IMR-90 (cell line): ENCODE data around the gene COL19A1.

Experiments
- CTCF ChIP-seq: conservative IDR thresholded peaks from 2 replicates; pipeline ENCODE4 v1.5.1; 2012; ENCODE audit warnings: mild to moderate bottlenecking, low read depth, low read length, improper control_type of control experiment
- ELK1 ChIP-seq: fragments of 150-350 bp; IDR thresholded peaks from 2 replicates; pipeline ENCODE4 v1.6.1; 2016; ENCODE audit warnings: low read depth, mild to moderate bottlenecking, low read length, moderate library complexity, borderline replicate concordance
- POLR2A ChIP-seq: IDR thresholded peaks from 2 replicates; pipeline ENCODE4 v1.6.1; 2012; ENCODE audit warnings: mild to moderate bottlenecking, low read depth, low read length
- RAD21 ChIP-seq: IDR thresholded peaks from 2 replicates; pipeline ENCODE4 v1.6.1; 2012; ENCODE audit warnings: low read length, improper control_type of control experiment

- no peak for TF ChIP-seq ELK1
- TF ChIP-seq CTCF, result no peak
- no peak for TF ChIP-seq RAD21
- no peak for TF ChIP-seq POLR2A
Observed at GRCh38 chr6:69945192-69945591, 78.8 kb downstream of the COL19A1 start.
